Raji (cell line): ENCODE measurements around the gene OR10D3.

ENCODE experiments used
- POLR2A ChIP-seq: IDR thresholded peaks from 2 replicates; pipeline ENCODE4 v1.6.1; 2011; ENCODE audit warnings: low read depth, low read length, control low read depth; ENCODE audit not compliant: insufficient read depth

Gene OR10D3

GRCh38 chr11:124179310-124179709 is 3.8 kb upstream of the OR10D3 start:
- TF ChIP-seq POLR2A = no peak

DNA sequence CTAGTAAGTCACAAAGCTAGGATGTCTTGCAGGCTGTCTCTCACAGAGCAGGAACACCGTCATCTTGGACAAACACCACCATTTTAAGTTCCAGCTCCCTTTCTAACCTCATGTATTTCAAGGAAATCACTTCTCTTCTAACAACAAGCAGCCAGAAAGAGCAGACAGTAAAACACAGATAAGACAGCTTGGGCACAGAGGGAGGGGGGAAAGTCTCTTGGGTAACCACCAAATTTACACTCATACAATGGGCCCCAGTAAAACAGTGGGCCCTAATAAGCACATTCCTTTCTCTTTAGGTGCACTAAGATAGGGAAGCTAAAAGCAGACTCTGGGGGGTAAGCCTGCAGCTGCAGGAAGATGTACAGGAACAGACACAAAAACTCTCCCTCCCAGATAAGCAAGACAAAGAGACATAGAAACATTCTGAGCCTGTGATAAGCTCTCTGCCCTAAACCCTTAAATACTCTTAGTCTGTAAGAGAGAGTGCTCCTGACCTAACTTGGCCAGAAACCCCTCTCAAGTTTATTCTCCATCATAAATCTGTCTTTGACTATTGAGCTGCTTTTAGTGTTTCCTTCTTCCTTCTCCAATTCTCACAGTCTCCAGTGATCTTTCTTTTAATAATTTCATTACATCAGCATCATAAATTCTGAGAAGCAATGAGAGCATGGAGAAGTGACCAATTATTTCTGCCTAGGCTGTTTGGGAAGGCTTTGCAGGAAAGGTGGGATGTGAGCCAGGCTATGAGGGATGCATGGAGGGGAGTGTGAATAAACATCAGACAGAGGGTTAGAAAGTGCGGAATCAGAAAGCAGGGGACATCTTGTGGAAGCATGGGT is 7.4 kb downstream of the OR10D3 start:
- no peak for TF ChIP-seq POLR2A

DNA sequence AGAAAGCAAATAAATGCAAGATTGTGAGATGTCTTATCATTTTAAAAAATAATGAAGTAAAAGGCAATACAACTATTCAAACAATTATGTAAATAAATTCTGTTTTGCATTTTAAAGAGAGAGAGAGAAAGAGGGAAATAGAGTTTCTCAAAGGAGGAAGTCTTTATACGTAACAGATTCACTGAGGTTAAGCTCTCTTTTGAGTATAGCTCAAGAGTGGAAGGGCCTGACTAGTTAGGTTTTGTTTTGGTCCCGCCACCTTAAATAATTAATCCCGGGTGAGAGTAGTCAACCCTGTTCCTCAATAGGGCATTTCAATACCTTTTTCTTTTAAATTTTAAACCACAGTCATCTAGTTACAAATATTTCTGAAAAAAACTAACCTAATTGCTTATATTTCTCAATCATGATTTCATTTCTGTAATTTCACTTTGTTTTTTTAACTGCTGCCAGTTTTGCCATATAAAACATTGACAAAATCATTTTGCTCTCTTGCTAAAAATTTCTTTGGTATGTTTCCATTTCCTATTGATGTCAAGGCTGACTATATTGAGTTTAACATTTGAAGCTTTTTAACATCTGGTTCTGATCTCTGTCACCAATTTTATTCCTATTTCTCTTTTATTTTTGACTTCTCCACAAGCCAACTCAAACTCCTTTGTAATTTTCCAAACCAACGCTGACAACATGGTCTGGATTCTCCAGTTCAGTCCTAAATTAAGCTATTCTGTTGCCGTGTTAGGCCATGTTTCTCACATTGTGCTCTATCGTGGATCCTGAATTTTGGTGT is 10.3 kb downstream of the OR10D3 start:
- TF ChIP-seq POLR2A = no peak

DNA sequence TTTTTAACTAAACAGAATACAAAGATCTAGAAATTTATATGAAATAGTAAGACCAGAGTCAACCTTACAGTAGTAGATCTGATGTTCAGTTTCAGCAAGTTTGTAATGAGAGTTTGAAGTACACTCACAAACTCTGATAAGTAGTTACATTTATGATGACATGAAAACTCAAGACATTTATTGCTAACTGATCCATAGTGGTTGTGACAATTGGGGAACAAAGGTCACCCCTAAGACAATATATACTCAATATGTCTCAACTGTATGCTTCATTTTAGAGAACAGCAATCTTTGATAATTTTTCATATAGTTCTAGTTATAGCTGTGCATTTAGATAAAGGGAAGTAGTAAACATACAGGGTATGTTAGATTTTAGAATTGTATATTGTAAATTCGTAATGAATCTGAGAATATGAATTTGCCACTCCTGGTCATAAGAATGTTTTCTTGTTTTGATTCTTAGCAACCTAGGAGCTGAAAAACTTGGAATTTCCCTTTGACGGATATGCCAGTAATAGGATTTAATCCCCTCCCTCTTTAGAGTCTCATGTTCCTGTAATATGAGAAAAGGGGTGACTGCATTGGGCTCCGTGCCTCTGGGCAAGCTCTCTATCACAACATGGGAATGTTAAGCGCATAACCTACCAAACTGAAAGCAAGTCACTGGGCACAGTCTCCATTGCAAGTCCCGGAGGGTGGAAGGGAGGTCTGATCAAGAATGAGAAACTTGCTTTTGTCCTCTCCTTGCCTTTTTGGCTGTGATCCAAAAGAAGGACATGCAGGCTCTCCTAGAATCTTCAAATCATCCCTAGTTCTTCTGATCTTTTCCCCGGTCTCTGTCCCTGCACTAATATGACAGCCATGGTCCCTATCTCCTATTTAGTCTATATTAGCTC is 11.4 kb downstream of the OR10D3 start:
- TF ChIP-seq POLR2A = no peak

GRCh38 chr11:124195189-124195734 is 12.1 kb downstream of the OR10D3 start:
- no peak for TF ChIP-seq POLR2A

DNA sequence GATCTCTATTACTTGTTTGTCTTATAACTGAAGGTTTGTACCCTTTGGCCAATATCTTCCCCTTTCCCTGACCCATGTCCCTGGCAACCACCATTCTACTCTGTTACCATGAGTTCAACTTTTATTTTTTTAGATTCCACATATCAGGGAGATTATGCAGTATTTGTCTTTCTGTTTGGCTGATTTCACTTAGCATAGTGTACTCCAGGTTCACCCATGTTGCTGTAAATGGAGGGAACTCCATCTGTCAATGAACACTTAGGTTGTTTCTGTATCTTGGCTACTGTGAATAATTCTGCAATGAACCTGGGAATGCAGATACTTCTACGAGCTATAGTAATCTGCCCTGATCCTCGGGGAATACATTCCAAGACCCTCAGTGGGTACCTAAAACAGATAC is 14.9 kb downstream of the OR10D3 start:
- TF ChIP-seq POLR2A = no peak

- no peak for TF ChIP-seq POLR2A
Measured at GRCh38 chr11:124198897-124199296, 15.8 kb downstream of the OR10D3 start.

DNA sequence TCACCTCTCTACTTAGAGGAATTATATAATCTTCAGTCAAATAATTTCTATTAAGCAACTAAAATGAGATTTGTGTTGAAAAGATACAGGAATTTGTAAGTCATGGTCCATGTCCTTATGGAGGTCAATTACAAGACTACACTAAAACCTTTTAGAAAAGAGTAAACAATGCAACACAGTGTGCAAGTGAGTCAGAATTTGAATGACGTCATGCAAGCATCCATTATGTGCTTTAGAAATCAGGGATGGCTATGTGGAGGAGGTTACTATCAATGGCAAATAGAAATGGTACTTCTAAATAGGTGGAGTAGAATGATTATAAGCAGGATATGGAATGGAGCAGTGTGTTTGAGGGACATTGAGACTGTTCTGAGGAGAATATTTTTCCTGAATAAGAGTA is 16.6 kb downstream of the OR10D3 start:
- no peak for TF ChIP-seq POLR2A

GRCh38 chr11:124200671-124201070 is 17.5 kb downstream of the OR10D3 start:
- no peak for TF ChIP-seq POLR2A

DNA sequence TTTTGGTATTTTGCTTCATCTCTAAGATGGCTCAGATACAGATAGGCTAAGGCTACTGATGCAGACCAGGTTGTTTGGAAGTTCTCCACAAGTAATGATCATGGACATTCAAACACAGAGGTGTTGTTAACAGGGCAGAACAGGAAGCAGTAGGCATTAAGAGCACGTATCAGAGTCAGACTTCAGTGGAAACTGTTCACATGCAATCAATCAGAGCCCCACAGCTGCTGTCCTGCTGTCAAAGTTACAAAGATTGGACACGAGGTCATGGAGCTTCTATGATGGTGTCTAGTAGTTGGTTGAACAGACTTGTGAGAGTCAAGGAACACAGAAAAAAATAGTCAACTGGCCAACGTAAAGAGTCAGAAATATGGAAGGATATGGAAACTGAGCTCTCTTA is 19.8 kb downstream of the OR10D3 start:
- TF ChIP-seq POLR2A = no peak

GRCh38 chr11:124204008-124204407 is 20.9 kb downstream of the OR10D3 start:
- no peak for TF ChIP-seq POLR2A

DNA sequence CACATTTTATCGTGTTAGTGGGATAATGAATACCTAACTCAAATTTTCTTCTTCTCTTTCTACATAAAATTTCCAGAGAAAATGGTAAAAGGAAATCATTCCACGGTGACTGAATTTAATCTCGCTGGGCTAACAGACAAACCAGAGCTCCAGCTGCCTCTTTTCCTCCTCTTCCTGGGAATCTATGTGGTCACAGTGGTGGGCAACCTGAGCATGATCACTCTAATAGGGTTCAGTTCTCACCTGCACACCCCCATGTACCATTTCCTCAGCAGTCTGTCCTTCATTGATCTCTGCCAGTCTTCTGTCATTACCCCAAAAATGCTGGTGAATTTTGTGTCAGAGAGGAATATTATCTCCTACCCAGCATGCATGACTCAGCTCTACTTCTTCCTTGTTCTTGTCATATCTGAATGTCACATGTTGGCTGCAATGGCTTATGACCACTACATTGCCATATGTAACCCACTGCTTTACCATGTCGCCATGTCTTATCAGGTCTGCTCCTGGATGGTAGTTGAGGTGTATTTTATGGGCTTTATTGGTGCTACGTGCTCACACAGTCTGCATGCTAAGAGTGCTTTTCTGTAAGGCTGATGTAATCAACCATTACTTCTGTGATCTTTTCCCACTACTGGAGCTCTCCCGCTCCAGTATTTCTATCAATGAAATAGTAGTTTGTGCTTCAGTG is 24.1 kb downstream of the OR10D3 start:
- TF ChIP-seq POLR2A = no peak

- TF ChIP-seq POLR2A = no peak
Measured at GRCh38 chr11:124209824-124210357, 26.7 kb downstream of the OR10D3 start.

- TF ChIP-seq POLR2A = no peak
Measured at GRCh38 chr11:124210421-124210820, 27.3 kb downstream of the OR10D3 start.
